Measurements from ENCODE around the gene FZD1.

The FZD1 gene

GRCh38 chr7:91270372-91270771, 6.1 kb downstream of the FZD1 start:
- in situ Hi-C loops (cut with MboI; ENCODE audit: low pct_unique_long_range_greater_than_20kb, low sequenced_read_pairs, unreplicated experiment), result no loop called here
- TF ChIP-seq CTCF (IDR thresholded peaks at IDR 0.05; ENCODE audit: extremely low read depth, insufficient read depth, missing control alignments), result no peak
- DNase-seq (ENCODE audit: low spot score), result no peak

GRCh38 chr7:91276909-91277308, 12.7 kb downstream of the FZD1 start:
- DNase-seq (ENCODE audit: low spot score), result no peak
- TF ChIP-seq CTCF (IDR thresholded peaks at IDR 0.05; ENCODE audit: extremely low read depth, insufficient read depth, missing control alignments), result no peak
- in situ Hi-C loops (cut with MboI; ENCODE audit: low pct_unique_long_range_greater_than_20kb, low sequenced_read_pairs, unreplicated experiment), result no loop called here

DNA sequence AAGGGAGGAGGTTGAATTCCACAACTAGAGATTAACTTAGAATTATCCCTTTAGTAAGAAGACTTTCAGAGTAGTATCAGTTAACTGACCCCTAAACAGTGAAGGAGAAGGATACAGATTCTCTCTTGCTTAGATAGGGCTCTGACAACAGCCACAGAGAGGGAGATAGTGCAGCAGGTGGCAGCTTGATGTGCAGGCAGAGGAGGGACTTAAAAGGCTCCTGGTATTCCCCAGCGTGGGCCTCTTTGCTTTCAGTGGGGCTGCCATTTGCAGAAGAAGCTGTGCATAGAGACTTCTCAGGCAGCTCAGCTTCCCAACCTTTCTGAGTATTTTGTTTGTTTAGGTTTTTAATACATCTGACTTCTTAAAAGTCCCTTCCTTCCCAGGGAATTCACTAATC, 16.0 kb downstream of the FZD1 start:
- in situ Hi-C loops (cut with MboI; ENCODE audit: low pct_unique_long_range_greater_than_20kb, low sequenced_read_pairs, unreplicated experiment), result no loop called here
- TF ChIP-seq CTCF (IDR thresholded peaks at IDR 0.05; ENCODE audit: extremely low read depth, insufficient read depth, missing control alignments), result no peak
- DNase-seq (ENCODE audit: low spot score), result no peak

DNA sequence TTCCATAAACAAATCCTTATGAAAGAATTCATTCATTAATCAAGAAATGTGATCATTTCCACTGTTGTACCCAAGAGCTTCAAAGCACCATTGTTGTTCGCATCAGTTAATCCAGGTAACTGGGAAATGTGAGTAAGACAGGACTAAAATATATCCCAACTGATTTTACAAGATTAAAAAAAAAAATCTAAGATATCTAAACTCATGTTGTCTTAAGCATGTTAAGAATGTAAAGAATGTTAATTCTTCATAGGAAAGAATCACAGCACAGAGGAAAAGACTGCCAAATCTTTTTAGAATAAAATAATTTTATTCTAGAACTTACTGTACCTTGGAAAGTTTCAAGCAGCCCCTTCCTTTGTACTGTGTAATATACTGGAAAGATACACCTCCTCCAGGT, 16.4 kb downstream of the FZD1 start:
- in situ Hi-C loops (cut with MboI; ENCODE audit: low pct_unique_long_range_greater_than_20kb, low sequenced_read_pairs, unreplicated experiment), result no loop called here
- TF ChIP-seq CTCF (IDR thresholded peaks at IDR 0.05; ENCODE audit: extremely low read depth, insufficient read depth, missing control alignments), result no peak

DNA sequence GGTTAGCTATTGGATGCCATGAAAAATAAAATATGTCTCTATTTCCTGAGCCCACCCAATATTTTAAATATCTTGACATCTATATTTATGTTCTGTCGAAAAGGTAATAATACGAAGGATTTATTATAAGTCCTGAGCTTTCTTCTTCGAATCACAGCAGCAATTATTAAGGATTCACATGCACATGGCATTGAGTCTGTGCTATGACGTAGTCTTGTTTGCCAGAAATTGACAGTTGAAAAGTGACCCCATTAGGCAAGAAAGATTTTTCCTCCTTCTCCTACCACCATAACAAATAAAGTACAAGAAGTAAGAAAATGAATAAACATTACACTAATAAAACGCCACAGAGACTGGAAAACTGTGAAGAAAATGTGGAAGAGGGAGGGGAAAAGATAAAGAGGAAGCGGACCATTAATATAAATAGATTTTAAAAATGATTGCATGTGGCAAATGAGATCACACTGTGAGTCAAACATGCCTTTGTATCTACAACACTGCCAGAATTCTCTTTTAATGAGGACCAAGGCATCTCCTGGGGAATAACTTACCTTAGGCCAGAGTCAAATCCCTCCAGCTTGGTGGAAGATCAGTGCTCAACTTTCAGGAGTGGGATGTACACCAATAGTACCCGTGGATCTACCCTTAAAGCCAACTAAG, 21.6 kb downstream of the FZD1 start:
- TF ChIP-seq CTCF (IDR thresholded peaks at IDR 0.05; ENCODE audit: extremely low read depth, insufficient read depth, missing control alignments), result no peak
- in situ Hi-C loops (cut with MboI; ENCODE audit: low pct_unique_long_range_greater_than_20kb, low sequenced_read_pairs, unreplicated experiment), result no loop called here
- no peak for DNase-seq (ENCODE audit: low spot score)

More for the DNA sequence above, 16.4 kb downstream of the FZD1 start:
- DNase-seq (ENCODE audit: low spot score), result no peak

- in situ Hi-C loops (cut with MboI; ENCODE audit: low pct_unique_long_range_greater_than_20kb, low sequenced_read_pairs, unreplicated experiment), result no loop called here
- no peak for DNase-seq (ENCODE audit: low spot score)
- TF ChIP-seq CTCF (IDR thresholded peaks at IDR 0.05; ENCODE audit: extremely low read depth, insufficient read depth, missing control alignments), result no peak
These were observed 22.2 kb downstream of the FZD1 start for GRCh38 chr7:91286432-91286831.

Data from GM13977 (cell line).